ENCODE data around the gene PEX6.

Gene PEX6, protein sequence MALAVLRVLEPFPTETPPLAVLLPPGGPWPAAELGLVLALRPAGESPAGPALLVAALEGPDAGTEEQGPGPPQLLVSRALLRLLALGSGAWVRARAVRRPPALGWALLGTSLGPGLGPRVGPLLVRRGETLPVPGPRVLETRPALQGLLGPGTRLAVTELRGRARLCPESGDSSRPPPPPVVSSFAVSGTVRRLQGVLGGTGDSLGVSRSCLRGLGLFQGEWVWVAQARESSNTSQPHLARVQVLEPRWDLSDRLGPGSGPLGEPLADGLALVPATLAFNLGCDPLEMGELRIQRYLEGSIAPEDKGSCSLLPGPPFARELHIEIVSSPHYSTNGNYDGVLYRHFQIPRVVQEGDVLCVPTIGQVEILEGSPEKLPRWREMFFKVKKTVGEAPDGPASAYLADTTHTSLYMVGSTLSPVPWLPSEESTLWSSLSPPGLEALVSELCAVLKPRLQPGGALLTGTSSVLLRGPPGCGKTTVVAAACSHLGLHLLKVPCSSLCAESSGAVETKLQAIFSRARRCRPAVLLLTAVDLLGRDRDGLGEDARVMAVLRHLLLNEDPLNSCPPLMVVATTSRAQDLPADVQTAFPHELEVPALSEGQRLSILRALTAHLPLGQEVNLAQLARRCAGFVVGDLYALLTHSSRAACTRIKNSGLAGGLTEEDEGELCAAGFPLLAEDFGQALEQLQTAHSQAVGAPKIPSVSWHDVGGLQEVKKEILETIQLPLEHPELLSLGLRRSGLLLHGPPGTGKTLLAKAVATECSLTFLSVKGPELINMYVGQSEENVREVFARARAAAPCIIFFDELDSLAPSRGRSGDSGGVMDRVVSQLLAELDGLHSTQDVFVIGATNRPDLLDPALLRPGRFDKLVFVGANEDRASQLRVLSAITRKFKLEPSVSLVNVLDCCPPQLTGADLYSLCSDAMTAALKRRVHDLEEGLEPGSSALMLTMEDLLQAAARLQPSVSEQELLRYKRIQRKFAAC

DNA sequence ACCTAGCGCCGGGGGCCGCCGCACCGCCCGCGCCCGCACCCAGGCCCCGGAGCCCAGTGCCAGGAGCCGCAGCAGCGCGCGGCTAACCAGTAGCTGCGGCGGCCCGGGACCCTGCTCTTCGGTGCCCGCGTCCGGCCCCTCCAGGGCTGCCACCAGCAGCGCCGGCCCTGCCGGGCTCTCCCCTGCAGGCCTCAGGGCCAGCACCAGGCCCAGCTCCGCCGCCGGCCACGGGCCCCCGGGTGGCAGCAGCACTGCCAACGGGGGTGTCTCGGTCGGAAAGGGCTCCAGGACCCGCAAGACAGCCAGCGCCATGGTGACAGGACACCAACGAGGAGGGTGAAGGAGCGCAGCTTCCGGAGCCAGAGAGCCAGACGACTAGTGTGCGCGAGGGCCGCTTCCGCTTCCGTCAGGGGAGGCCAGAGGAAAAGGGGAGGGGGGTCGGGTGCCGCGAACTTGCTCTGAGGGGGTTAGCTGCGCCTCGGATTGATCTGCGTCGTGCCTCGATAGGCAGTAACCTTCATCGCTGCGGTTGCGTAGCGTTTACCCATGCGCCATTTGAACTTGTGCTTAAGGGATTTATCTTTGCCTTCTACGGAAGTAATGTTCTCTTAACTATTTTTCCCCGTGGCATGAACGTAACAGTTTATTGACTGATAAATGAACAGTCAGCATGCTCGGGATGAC is at the start of gene PEX6:
TSS of gene PEX6 (minus strand) at position 343 of the 684 bp plus-strand sequence. CDS start at position 312, 31 bp downstream.
- peak; percentile 85 for DNase-seq (ENCODE audit: low read depth)
- TF ChIP-seq CTCF (IDR thresholded peaks at IDR 0.05; ENCODE audit: low read depth, low read length, missing control alignments), result no peak

DNA sequence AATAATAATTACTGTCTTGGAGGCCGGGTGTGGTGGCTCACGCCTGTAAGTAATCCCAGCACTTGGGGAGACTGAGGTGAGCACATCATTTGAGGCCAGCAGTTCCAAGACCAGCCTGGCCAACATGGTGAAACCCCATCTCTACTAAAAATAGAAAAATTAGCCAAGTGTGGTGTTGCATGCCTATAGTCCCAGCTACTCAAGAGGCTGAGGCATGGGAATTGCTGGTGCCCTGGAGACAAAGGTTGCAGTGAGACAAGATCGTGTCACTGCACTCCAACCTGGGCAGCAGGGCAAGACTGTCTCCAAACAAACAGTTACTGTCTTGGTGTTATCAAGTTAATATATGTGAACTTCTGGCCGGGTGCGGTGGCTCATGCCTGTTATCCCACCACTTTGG is 47.4 kb upstream of the PEX6 start:
- no peak for TF ChIP-seq CTCF (IDR thresholded peaks at IDR 0.05; ENCODE audit: low read depth, low read length, missing control alignments)
- DNase-seq (ENCODE audit: low read depth), result no peak
- H3K4me3 ChIP-seq (ENCODE audit: low read depth, low read length), result no peak overlapping the region

More for the DNA sequence above, at the start of gene PEX6:
- H3K4me3 ChIP-seq (ENCODE audit: low read depth, low read length), result peak within 1 kb of the TSS; percentile 57

DNA sequence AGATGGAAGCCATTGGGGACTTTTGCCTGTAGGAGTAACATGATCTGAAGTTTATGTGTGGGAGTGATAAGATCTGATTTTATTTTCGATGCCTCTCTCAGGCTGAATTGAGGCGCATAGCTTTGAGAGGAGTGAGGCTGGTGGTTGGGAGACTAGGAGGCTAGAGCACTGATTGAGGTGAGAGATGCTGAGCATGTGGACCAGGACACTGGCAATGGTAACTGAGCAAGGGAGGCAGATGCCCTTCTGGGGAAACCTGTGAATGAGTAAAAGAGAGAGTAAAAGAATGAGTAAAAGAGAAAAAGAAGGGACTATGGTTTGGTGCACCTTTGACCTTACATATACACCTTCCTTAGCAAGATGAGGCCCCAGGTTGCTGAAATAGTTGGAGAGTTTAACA is 45.5 kb upstream of the PEX6 start:
- TF ChIP-seq CTCF (IDR thresholded peaks at IDR 0.05; ENCODE audit: low read depth, low read length, missing control alignments), result no peak
- no peak overlapping the region for H3K4me3 ChIP-seq (ENCODE audit: low read depth, low read length)
- DNase-seq (ENCODE audit: low read depth), result no peak

DNA sequence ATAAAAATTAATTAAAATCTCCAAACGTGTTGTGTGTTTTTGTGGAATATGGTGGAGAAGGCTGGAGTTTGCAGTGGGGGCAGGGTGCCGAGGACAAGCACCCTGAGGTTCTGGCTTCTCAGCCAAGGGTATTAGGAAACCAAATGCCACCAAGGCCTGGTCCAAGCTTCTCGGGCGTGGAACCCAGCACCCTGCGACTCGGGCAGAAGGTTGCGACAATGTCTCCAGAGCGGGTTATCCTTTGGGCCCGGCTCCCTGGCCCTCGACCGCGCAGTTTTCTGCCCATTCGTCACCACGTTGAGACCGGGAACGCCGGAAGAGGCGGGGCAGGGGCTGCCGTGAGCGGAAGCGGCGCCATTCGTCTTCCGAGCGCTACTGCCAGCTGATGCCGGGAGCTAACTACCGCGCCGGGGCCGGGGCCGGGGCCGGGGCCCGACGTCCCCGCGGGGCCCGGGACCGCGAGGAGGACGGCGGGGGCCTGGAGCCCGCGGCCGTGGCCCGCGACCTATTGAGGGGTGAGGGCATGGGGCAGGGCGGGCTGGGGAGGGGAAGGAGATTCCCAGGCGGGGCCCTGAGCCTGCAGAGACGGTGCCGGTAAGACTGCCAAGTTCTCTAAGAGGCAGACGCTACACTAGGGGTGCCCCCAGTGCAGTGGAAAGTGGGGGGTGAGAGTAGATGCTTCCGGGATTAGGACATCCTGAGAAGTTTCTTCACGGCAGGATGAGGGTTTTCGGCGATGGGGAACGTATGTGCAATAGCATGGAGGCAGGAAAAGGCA is 42.5 kb upstream of the PEX6 start, which contains the start of gene RRP36:
TSS of gene RRP36 (plus strand) at position 354 of the 778 bp plus-strand sequence. CDS start at position 386, 32 bp downstream.
- peak; percentile 18 for DNase-seq (ENCODE audit: low read depth)
- TF ChIP-seq CTCF (IDR thresholded peaks at IDR 0.05; ENCODE audit: low read depth, low read length, missing control alignments), result no peak
- peak within 1 kb of the TSS; percentile 99 for H3K4me3 ChIP-seq (ENCODE audit: low read depth, low read length)

DNA sequence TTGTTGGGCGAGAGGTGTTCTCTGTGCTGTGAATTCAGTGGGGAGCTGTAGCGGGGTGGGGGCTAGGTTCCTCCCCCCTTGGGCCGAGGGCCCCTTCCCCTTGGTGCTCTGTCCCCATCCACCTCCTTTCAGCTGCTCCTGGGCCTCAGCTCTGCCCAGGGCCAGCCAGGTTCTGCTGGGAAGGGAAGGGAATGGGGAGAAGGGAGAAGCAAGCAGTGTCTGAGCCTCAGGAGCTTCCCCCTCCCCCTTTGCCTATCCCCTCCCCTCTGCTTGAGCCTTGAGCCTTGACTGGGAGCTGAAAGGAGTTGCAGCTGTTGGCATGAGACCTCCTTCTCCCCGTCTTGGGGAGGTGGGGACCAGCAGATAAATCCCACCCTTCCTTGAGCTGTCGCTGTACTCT is 41.9 kb upstream of the PEX6 start:
- no peak for TF ChIP-seq CTCF (IDR thresholded peaks at IDR 0.05; ENCODE audit: low read depth, low read length, missing control alignments)
- H3K4me3 ChIP-seq (ENCODE audit: low read depth, low read length), result peak overlapping the region; percentile 99; the same call in 1 of the 2 replicates
- DNase-seq (ENCODE audit: low read depth), result no peak
